Hepatic stellate cell (primary cell): Measurements from ENCODE around the gene MARK4.

Source experiments
- DNase-seq: peaks from one replicate; pipeline ENCODE4 v3.0.0; 2011; ENCODE audit warnings: low spot score

MARK4 gene

GRCh38 chr19:45271735-45272108, 20.7 kb downstream of the MARK4 start:
- DNase-seq: no peak

- no peak for DNase-seq
Measured at GRCh38 chr19:45273521-45273855, 22.4 kb downstream of the MARK4 start.

- no peak for DNase-seq
Measured at GRCh38 chr19:45275370-45275971, 24.4 kb downstream of the MARK4 start.

GRCh38 chr19:45276284-45276687, 25.2 kb downstream of the MARK4 start:
- no peak for DNase-seq

GRCh38 chr19:45278087-45278486, 27.0 kb downstream of the MARK4 start:
- no peak for DNase-seq

- no peak for DNase-seq
Measured at GRCh38 chr19:45279587-45280192, 28.6 kb downstream of the MARK4 start.

GRCh38 chr19:45280471-45280961, 29.4 kb downstream of the MARK4 start:
- no peak for DNase-seq

- no peak for DNase-seq
Measured at GRCh38 chr19:45283443-45284033, 32.5 kb downstream of the MARK4 start.

- DNase-seq: no peak
Measured at GRCh38 chr19:45290381-45290931, 39.4 kb downstream of the MARK4 start.

- DNase-seq: no peak
Measured at GRCh38 chr19:45291834-45292233, 40.8 kb downstream of the MARK4 start.

- no peak for DNase-seq
Measured at GRCh38 chr19:45293682-45294081, 42.6 kb downstream of the MARK4 start.

GRCh38 chr19:45294291-45295029, 43.4 kb downstream of the MARK4 start:
- DNase-seq: no peak

- no peak for DNase-seq
Measured at GRCh38 chr19:45295873-45296272, 44.8 kb downstream of the MARK4 start.

GRCh38 chr19:45296355-45296754, 45.3 kb downstream of the MARK4 start:
- no peak for DNase-seq

GRCh38 chr19:45297674-45298073, 46.6 kb downstream of the MARK4 start:
- DNase-seq: no peak

GRCh38 chr19:45298264-45298663, 47.2 kb downstream of the MARK4 start:
- DNase-seq: no peak

GRCh38 chr19:45299719-45300118, 48.6 kb downstream of the MARK4 start:
- no peak for DNase-seq

GRCh38 chr19:45302416-45302815, 51.3 kb downstream of the MARK4 start:
- no peak for DNase-seq

GRCh38 chr19:45303269-45304060, 52.4 kb downstream of the MARK4 start:
- DNase-seq: no peak

GRCh38 chr19:45304141-45304926, 53.3 kb downstream of the MARK4 start:
- no peak for DNase-seq

GRCh38 chr19:45305007-45305406, 53.9 kb downstream of the MARK4 start:
- no peak for DNase-seq
